Upper lobe of right lung (tissue), 1 donor: ENCODE data around the gene ZNF862. TPM values are rescaled to one million over a fixed set of nuclear protein-coding genes. Genes with fewer than 3 reads are reported as not detected.

Experiments used
- ATAC-seq: fragments of 200-7000 bp; cut with Tn5 transposase; one replicate; pipeline ENCODE4 v1.9.1; 2020; ENCODE audit warnings: mild to moderate bottlenecking, moderate library complexity
- DNase-seq: peaks from one replicate; pipeline ENCODE4 v3.0.0-alpha.2; 2020
- H3K27ac ChIP-seq: fragments of 200-600 bp; one replicate; pipeline ENCODE4 v1.8.0; 2022
- H3K27me3 ChIP-seq: fragments of 200-600 bp; one replicate; pipeline ENCODE4 v1.8.0; 2022; ENCODE audit warnings: mild to moderate bottlenecking
- H3K36me3 ChIP-seq: fragments of 200-600 bp; one replicate; pipeline ENCODE4 v1.8.0; 2022
- H3K4me1 ChIP-seq: fragments of 200-600 bp; one replicate; pipeline ENCODE4 v1.8.0; 2022
- H3K4me3 ChIP-seq: fragments of 200-600 bp; one replicate; pipeline ENCODE4 v1.8.0; 2022; ENCODE audit warnings: mild to moderate bottlenecking
- H3K9me3 ChIP-seq: fragments of 200-600 bp; one replicate; pipeline ENCODE4 v1.8.0; 2022
- intact Hi-C: fragments of 100-400 bp; cut with DNase I; formaldehyde crosslinking; loops from one replicate; pipeline ENCODE4 v1.11.0; 2022
- total RNA-seq: library from RNA; stranded (reverse); fragmentation: NEBNext Ultra II Directional; extraction: Animal tissue kit (Norgen Biotek cat#: 25700); gene quantifications from one replicate; pipeline ENCODE4 v1.2.1, GENCODE V29; 2021
- TF ChIP-seq, protein P1 (sequence below): fragments of 200-600 bp; IDR thresholded peaks from one replicate; pipeline ENCODE4 v1.8.0; 2022; ENCODE audit warnings: antibody characterized with exemption
- donor health status: DM: no; HTN: yes; CAD: no; lungs with severe emphysema.

The ZNF862 gene
- total RNA-seq, 1 donor from 2014 or later = 14.6 TPM

DNA sequence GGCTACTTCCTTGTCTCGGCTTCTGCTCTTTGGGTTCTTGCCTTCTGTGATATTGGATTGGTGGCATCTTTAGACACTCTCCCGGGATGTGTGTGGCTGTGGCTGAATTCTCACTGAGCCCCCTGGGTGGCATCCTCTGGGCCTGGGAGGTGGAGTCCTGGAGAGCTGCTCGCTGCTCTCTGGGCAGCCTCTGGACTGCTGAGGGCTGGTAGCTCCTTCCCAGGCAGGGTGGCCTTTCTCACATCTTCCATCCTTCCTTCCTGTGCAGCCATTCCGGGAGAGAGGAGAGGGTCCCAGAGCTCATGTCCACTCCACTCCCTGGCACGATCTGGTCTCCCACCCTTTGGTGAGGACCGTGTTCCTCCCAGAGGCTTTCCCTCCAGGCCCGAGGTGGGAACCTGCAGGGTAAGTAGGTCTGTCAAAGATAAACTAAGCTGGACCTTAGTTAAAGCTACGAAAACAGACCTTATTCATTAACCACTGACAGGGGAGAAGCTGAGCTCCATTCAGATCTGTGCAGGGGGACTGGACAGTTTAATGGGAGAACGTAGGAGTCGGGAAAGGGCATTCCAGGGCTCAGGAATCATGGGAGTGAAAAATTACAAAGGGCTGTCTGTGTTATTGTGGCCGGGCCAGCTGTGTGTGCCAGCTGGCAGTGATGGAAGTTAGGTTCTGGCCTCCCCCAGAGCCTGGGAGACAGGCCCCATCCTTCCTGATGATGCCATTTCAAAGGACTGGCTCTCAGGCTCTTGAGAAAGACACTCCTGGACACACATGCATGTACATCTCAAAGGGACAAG, 44.3 kb downstream of the ZNF862 start:
- no peak for ATAC-seq

DNA sequence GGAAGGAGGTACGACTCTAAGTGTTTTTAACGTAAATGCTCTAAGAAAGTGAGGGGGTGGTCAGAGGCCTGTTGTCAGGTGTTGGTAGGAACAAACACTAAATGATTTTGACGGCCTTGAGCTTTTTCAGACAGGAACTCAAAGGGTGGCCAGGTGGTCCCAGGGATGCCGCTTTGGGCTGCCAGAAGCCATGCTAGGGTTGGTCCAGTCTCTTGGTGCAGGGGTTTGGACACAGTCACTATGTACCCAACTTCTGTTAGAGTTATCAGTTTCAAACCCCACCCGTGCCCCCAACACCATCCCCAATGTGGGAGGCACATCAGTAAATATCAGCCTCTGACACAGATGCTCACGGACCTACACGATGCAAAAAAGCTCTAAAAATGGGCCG, 44.9 kb downstream of the ZNF862 start:
- TF ChIP-seq, protein P1, sequence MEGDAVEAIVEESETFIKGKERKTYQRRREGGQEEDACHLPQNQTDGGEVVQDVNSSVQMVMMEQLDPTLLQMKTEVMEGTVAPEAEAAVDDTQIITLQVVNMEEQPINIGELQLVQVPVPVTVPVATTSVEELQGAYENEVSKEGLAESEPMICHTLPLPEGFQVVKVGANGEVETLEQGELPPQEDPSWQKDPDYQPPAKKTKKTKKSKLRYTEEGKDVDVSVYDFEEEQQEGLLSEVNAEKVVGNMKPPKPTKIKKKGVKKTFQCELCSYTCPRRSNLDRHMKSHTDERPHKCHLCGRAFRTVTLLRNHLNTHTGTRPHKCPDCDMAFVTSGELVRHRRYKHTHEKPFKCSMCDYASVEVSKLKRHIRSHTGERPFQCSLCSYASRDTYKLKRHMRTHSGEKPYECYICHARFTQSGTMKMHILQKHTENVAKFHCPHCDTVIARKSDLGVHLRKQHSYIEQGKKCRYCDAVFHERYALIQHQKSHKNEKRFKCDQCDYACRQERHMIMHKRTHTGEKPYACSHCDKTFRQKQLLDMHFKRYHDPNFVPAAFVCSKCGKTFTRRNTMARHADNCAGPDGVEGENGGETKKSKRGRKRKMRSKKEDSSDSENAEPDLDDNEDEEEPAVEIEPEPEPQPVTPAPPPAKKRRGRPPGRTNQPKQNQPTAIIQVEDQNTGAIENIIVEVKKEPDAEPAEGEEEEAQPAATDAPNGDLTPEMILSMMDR = no peak

More for the DNA sequence above, 44.3 kb downstream of the ZNF862 start:
- H3K9me3 ChIP-seq = no peaks in the 10 kb centered on the region
- intact Hi-C loops = no loop called here
- H3K4me1 ChIP-seq = peaks cover 6% of the 10 kb centered on the region
- H3K36me3 ChIP-seq = no peaks in the 10 kb centered on the region
- no peaks in the 10 kb centered on the region for H3K27me3 ChIP-seq
- TF ChIP-seq, protein P1 = no peak
- DNase-seq = no peak
- no peak overlapping the region for H3K4me3 ChIP-seq
- H3K27ac ChIP-seq = no peak overlapping the region

DNA sequence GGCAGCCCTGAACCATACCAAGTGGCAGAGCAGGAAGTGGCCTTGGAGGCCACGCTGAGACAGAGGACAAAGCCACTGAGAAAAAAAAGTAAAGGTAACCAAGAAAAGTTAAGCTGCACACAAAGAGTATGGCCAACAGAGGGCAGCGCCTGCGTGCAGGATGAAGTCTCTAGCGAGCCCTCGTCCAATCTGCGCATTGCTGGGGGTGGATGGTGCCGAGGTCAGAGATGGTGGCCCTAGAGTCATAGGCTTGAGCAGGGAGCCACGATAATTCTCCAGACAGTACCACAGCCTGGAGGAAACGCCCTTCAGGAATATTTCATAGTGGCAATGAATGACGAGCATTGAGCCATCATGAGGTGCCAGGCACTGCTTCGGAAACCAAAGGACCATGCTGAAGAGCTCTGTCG, 45.3 kb downstream of the ZNF862 start:
- intact Hi-C loops = no loop called here
- peaks cover 6% of the 10 kb centered on the region for H3K4me1 ChIP-seq
- H3K27ac ChIP-seq = no peak overlapping the region
- no peaks in the 10 kb centered on the region for H3K27me3 ChIP-seq
- DNase-seq (peak; percentile 75), ATAC-seq (peak; percentile 77)
- TF ChIP-seq, protein P1 = peak; percentile 69
- no peaks in the 10 kb centered on the region for H3K36me3 ChIP-seq
- no peaks in the 10 kb centered on the region for H3K9me3 ChIP-seq
- no peak overlapping the region for H3K4me3 ChIP-seq

More for the DNA sequence above, 44.9 kb downstream of the ZNF862 start:
- Histone ChIP-seq H3K4me1 (peaks cover 6% of the 10 kb centered on the region), H3K4me3 (no peak overlapping the region), H3K27ac (no peak overlapping the region), H3K27me3 (no peaks in the 10 kb centered on the region), H3K9me3 (no peaks in the 10 kb centered on the region), H3K36me3 (no peaks in the 10 kb centered on the region)
- ATAC-seq (no peak), DNase-seq (no peak)
- intact Hi-C loops = no loop called here

DNA sequence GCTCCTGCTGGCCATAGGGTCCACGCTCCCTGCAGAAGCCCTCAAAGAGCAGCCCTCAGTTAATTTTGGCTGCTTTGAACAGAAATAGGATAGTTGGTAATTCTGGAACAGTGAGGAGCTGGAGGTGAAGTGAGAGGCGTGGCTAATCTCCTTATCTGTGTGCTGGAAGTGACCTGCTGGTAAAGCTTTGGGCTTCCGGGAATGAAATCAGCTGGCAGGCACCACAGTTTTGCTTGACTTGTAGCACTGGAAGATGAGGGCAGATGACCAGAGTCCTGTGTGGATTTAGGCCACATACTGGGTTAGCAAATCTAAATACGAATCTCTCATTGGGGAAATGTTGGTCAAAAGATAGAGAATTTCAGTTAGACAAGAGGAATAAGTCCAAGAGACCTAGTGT, 45.8 kb downstream of the ZNF862 start:
- Histone ChIP-seq H3K9me3 (no peaks in the 10 kb centered on the region), H3K4me3 (no peak overlapping the region), H3K4me1 (peaks cover 6% of the 10 kb centered on the region), H3K27ac (no peak overlapping the region), H3K27me3 (no peaks in the 10 kb centered on the region), H3K36me3 (no peaks in the 10 kb centered on the region)
- peak; percentile 37 for ATAC-seq
- intact Hi-C loops = no loop called here
- DNase-seq = no peak
- TF ChIP-seq, protein P1 = no peak

DNA sequence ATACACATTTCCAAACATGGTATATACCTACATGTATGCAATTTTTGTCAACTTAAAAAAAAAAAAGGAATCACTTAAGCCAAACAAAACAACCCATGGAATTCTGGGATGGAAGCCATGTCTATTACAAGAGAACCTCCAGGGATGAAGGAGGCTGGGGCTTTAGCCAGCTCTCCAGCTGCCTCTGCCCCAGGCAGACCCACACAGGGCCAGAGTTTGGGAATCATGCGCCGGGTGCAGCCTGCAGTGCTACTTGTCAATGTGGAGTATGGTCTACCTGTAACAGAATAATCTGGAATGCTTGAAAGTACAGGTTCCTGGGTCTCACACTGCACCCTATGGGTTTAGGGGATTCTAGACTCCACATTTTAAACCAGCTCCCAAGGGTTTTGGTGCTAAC, 46.4 kb downstream of the ZNF862 start:
- intact Hi-C loops = no loop called here
- ATAC-seq = no peak

More for the DNA sequence above, 46.4 kb downstream of the ZNF862 start:
- no peak overlapping the region for H3K27ac ChIP-seq
- no peak for DNase-seq
- no peak overlapping the region for H3K4me3 ChIP-seq
- TF ChIP-seq, protein P1 = no peak
- peaks cover 6% of the 10 kb centered on the region for H3K4me1 ChIP-seq
- no peaks in the 10 kb centered on the region for H3K9me3 ChIP-seq
- no peaks in the 10 kb centered on the region for H3K27me3 ChIP-seq
- H3K36me3 ChIP-seq = no peaks in the 10 kb centered on the region
